Activated CD8-positive, alpha-beta T cell treated with anti-CD3 and anti-CD28 coated beads for 36 hours (primary cell): ENCODE measurements around the gene RFTN1. TPM values are rescaled to one million over a fixed set of nuclear protein-coding genes. Genes with fewer than 3 reads are reported as not detected.

ENCODE experiments used
- ATAC-seq: fragments of 200-7000 bp; cut with Tn5 transposase; one replicate; pipeline ENCODE4 v1.10.0; 2021; ENCODE audit warnings: mild to moderate bottlenecking, moderate library complexity
- CTCF ChIA-PET: fragments of 350-600 bp; sonication (Branson Sonifier 250); formaldehyde crosslinking; loops from one replicate; lab custom pipeline; 2021; ENCODE audit warnings: antibody characterized with exemption; lab: Charles Lee
- POLR2A ChIA-PET: fragments of 350-600 bp; sonication (Branson Sonifier 250); formaldehyde crosslinking; loops from one replicate; lab custom pipeline; 2021; ENCODE audit warnings: antibody characterized with exemption; lab: Charles Lee
- DNase-seq: peaks from one replicate; pipeline ENCODE4 v3.0.0-alpha.2; 2020
- H3K27ac Mint-ChIP-seq: one replicate; pipeline ENCODE4 v1.8.0; 2021; ENCODE audit warnings: mild to moderate bottlenecking, mixed read lengths
- H3K27me3 Mint-ChIP-seq: one replicate; pipeline ENCODE4 v1.8.0; 2021; ENCODE audit warnings: mixed read lengths
- H3K36me3 Mint-ChIP-seq: one replicate; pipeline ENCODE4 v1.8.0; 2021; ENCODE audit warnings: low read depth, mixed read lengths
- H3K4me1 Mint-ChIP-seq: one replicate; pipeline ENCODE4 v1.8.0; 2021; ENCODE audit warnings: low read depth, mixed read lengths
- H3K4me3 Mint-ChIP-seq: one replicate; pipeline ENCODE4 v1.8.0; 2021; ENCODE audit warnings: mild to moderate bottlenecking, moderate library complexity, mixed read lengths
- H3K9me3 Mint-ChIP-seq: one replicate; pipeline ENCODE4 v1.8.0; 2021; ENCODE audit warnings: mixed read lengths
- CTCF ChIP-seq: fragments of 200-600 bp; IDR thresholded peaks from one replicate; pipeline ENCODE4 v1.8.0; 2022; ENCODE audit warnings: antibody characterized with exemption, mild to moderate bottlenecking
- intact Hi-C: fragments of 100-400 bp; cut with micrococcal nuclease; formaldehyde crosslinking; loops from one replicate; pipeline ENCODE4 v1.10.0; 2022
- total RNA-seq, 2 experiments: library from RNA; stranded (reverse); gene quantifications; one replicate each; pipeline ENCODE4 v1.2.3, GENCODE V29; 2021

Gene RFTN1
- total RNA-seq, 2 experiments from 2014 or later = 113 to 125 TPM

GRCh38 chr3:16430717-16431630, 82.5 kb downstream of the RFTN1 start:
- DNase-seq = no peak
- no peak overlapping the region for H3K4me3 Mint-ChIP-seq
- H3K4me1 Mint-ChIP-seq = peaks cover 14% of the 10 kb centered on the region
- no peaks in the 10 kb centered on the region for H3K27me3 Mint-ChIP-seq
- H3K27ac Mint-ChIP-seq = no peak overlapping the region
- no peak for TF ChIP-seq CTCF
- CTCF ChIA-PET = no interaction called here
- H3K9me3 Mint-ChIP-seq = no peaks in the 10 kb centered on the region
- ATAC-seq = no peak
- H3K36me3 Mint-ChIP-seq = peaks cover 70% of the 10 kb centered on the region
- POLR2A ChIA-PET = no interaction called here
- intact Hi-C loops = no loop called here

GRCh38 chr3:16429086-16429485, 84.4 kb downstream of the RFTN1 start:
- ChIA-PET CTCF (no interaction called here), POLR2A (no interaction called here)
- no peak overlapping the region for H3K4me3 Mint-ChIP-seq
- ATAC-seq (no peak), DNase-seq (no peak)
- H3K9me3 Mint-ChIP-seq = no peaks in the 10 kb centered on the region
- intact Hi-C loops = no loop called here
- peaks cover 72% of the 10 kb centered on the region for H3K36me3 Mint-ChIP-seq
- TF ChIP-seq CTCF = no peak
- peaks cover 20% of the 10 kb centered on the region for H3K4me1 Mint-ChIP-seq
- H3K27ac Mint-ChIP-seq = no peak overlapping the region
- H3K27me3 Mint-ChIP-seq = no peaks in the 10 kb centered on the region

- H3K27me3 Mint-ChIP-seq = no peaks in the 10 kb centered on the region
- H3K9me3 Mint-ChIP-seq = no peaks in the 10 kb centered on the region
- no peak overlapping the region for H3K4me3 Mint-ChIP-seq
- peaks cover 20% of the 10 kb centered on the region for H3K4me1 Mint-ChIP-seq
- peaks cover 68% of the 10 kb centered on the region for H3K36me3 Mint-ChIP-seq
- no peak overlapping the region for H3K27ac Mint-ChIP-seq
- ChIA-PET POLR2A (no interaction called here), CTCF (no interaction called here)
- no peak for DNase-seq
- no peak for TF ChIP-seq CTCF
- ATAC-seq = no peak
- intact Hi-C loops = no loop called here
Measured at GRCh38 chr3:16428612-16429011, 84.9 kb downstream of the RFTN1 start.

- H3K9me3 Mint-ChIP-seq = no peaks in the 10 kb centered on the region
- no peak for TF ChIP-seq CTCF
- no peak for DNase-seq
- no peak overlapping the region for H3K4me3 Mint-ChIP-seq
- ChIA-PET POLR2A (no interaction called here), CTCF (interaction anchor here (0.8 kb wide), 1 partner anchor 123 kb away, joined by 3 read pairs; no protein-coding TSS in a partner anchor)
- intact Hi-C loops = no loop called here
- no peak for ATAC-seq
- H3K27ac Mint-ChIP-seq = no peak overlapping the region
- H3K27me3 Mint-ChIP-seq = no peaks in the 10 kb centered on the region
- H3K4me1 Mint-ChIP-seq = peaks cover 15% of the 10 kb centered on the region
- H3K36me3 Mint-ChIP-seq = peaks cover 56% of the 10 kb centered on the region
Measured at GRCh38 chr3:16427103-16427965, 86.2 kb downstream of the RFTN1 start.
